Fibroblast of lung (primary cell): Measurements from ENCODE around the gene ARL16.

Source experiments
- EZH2 ChIP-seq: IDR thresholded peaks from 2 replicates; pipeline ENCODE4 v1.5.1; 2012; ENCODE audit warnings: low read length, control low read depth, mild to moderate bottlenecking; ENCODE audit errors: missing control alignments
- TF ChIP-seq, protein P1 (sequence below), 2 donors: IDR thresholded peaks in 1 of 2; conservative IDR thresholded peaks in 1 of 2; 1 replicate in 1 of 2; 2 replicates in 1 of 2; pipeline ENCODE4 v1.5.1; 2011 to 2012; ENCODE audit warnings: low read length in 2 of 2, control low read depth in 1 of 2, inconsistent platforms in 1 of 2, low read depth in 1 of 2, mild to moderate bottlenecking in 1 of 2

DNA sequence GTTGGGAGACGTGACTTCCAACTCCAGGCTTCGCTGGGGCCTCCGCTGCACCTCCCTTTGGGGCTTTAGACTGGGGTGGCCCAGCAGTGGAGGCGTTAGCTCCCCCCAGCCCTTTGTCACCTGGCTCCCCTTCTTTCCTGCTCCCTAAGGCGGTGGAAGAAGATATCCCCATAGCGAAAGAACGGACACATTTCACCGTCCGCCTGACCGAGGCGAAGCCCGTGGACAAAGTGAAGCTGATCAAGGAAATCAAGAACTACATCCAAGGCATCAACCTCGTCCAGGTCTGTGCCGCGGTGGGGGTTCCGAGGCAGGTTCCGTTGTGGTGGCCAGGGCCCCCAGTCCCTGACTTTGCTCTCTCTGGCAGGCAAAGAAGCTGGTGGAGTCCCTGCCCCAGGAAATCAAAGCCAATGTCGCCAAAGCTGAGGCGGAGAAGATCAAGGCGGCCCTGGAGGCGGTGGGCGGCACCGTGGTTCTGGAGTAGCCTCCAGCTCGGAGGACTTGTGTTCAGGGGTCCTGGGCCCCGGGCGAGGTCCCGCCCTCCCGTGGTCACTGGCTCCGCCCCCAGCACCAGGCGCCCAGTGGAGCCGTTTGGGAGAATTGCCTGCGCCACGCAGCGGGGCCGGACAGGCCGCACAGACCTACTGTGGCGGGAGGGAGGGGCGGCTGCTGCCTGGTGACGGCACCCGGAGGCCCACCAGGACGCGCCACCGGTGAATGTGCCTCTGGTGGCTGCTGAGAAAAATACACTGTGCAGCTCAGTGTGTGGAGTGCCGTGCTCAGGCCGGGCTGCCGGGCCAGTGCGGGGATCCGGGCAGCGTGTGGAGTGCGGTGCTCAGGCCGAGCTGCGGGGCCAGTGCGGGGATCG, 23.4 kb upstream of the ARL16 start:
- TF ChIP-seq EZH2: no peak
- TF ChIP-seq, protein P1, sequence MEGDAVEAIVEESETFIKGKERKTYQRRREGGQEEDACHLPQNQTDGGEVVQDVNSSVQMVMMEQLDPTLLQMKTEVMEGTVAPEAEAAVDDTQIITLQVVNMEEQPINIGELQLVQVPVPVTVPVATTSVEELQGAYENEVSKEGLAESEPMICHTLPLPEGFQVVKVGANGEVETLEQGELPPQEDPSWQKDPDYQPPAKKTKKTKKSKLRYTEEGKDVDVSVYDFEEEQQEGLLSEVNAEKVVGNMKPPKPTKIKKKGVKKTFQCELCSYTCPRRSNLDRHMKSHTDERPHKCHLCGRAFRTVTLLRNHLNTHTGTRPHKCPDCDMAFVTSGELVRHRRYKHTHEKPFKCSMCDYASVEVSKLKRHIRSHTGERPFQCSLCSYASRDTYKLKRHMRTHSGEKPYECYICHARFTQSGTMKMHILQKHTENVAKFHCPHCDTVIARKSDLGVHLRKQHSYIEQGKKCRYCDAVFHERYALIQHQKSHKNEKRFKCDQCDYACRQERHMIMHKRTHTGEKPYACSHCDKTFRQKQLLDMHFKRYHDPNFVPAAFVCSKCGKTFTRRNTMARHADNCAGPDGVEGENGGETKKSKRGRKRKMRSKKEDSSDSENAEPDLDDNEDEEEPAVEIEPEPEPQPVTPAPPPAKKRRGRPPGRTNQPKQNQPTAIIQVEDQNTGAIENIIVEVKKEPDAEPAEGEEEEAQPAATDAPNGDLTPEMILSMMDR (conservative IDR thresholded peaks at IDR 0.05 in 1 of 2, IDR thresholded peaks at IDR 0.05 in 1 of 2; ENCODE audit: low read depth in 1 of 2, low read length in 2 of 2): no peak
